ENCODE results near the gene TSPYL4. TPM values are rescaled to one million over a fixed set of nuclear protein-coding genes. Genes with fewer than 3 reads are reported as not detected.

TSPYL4 gene
- total RNA-seq, 1 donor from 2014 or later = 17.6 TPM

Other genes with a start within 250 kb of the TSPYL4 start
- 0.02 TPM in 2 replicates for gene FRK, start 193.2 kb downstream of the TSPYL4 start, total RNA-seq
- gene NT5DC1, start 153.2 kb downstream of the TSPYL4 start, total RNA-seq = 34.3 and 34.4 TPM in 2 replicates
- gene COL10A1, start 127.9 kb downstream of the TSPYL4 start, total RNA-seq = not detected in 2 replicates
- 42.8 and 43.5 TPM in 2 replicates for gene TSPYL1, start 25.9 kb upstream of the TSPYL4 start, total RNA-seq
- 2.6 and 4.0 TPM in 2 replicates for gene DSE, start 116.9 kb upstream of the TSPYL4 start, total RNA-seq
- gene CALHM6, start 207.3 kb upstream of the TSPYL4 start, total RNA-seq = 86.6 and 89.1 TPM in 2 replicates